HG02759 (cell line): ENCODE data around the gene DCN.
"Not testable (repeated sequence)": the region's sequence is repeated elsewhere in the genome, so short reads cannot be mapped to it uniquely, and the experiment has no call there.

Experiments
- ATAC-seq: cut with Tn5 transposase; IDR thresholded peaks from one replicate; pipeline ENCODE4 v1.9.1; 2021; ENCODE audit warnings: mild to moderate bottlenecking, moderate library complexity; ENCODE audit not compliant: unreplicated experiment

The DCN gene, protein sequence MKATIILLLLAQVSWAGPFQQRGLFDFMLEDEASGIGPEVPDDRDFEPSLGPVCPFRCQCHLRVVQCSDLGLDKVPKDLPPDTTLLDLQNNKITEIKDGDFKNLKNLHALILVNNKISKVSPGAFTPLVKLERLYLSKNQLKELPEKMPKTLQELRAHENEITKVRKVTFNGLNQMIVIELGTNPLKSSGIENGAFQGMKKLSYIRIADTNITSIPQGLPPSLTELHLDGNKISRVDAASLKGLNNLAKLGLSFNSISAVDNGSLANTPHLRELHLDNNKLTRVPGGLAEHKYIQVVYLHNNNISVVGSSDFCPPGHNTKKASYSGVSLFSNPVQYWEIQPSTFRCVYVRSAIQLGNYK

DNA sequence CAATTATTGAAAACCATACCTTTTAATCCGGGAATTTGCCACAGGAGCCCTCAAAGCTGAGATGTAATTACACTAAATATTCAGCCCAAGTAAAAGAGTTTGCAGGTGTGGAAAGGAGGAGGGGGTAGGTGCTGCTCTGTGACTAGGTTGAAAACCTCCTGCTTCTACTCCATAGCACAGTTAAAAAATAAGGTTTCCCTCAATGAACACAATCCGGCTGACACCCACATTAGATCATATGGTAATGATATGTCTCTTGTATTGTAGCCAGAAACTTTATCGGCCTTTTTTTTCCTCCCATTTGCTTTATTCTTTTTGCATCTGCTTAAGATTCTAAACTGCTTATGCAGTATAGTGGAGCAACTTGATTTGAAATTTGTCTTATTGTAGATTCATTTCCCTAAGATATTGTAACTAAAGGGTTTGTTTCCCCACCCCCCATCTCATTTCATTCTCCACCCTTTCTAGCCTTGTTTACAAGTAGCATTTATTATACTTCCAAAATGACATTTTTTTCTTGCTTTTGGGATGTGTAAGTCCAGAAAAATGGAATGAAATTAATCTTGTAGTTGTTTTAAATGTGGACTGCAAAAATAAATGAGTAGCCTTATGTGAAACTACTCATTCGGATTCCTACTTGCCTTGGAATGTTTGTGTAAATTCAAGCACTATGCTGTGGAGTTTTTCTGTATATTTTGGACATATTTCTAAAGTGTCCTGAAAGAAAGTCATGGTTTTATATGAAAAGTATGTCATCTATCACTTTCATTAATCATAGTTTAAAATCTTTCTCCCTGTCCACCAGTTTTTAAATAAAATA, at the start of gene DCN:
DCN (minus strand) TSS at position 182 of the 820 bp plus-strand sequence. CDS start 4,265 bp downstream, outside the sequence.
- ATAC-seq, result no peak

DNA sequence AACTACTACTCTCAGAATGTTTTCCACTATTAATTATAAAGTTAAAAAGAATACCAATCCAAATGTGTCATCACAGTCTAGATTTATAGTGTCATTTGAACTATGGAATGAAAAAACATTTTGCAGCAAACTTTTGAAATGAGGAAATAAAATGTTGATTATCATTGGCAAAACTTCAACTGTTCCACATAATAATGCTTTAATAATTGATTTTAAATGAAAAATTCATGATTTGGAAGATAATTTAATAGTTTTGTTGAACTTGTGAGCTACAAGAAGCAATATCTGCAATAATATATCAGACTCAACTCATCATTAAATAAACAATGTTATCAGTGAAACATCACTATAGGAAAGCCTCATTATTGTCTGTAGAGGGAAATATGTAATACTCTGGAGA, 48.2 kb upstream of the DCN start:
- ATAC-seq, result no peak

DNA sequence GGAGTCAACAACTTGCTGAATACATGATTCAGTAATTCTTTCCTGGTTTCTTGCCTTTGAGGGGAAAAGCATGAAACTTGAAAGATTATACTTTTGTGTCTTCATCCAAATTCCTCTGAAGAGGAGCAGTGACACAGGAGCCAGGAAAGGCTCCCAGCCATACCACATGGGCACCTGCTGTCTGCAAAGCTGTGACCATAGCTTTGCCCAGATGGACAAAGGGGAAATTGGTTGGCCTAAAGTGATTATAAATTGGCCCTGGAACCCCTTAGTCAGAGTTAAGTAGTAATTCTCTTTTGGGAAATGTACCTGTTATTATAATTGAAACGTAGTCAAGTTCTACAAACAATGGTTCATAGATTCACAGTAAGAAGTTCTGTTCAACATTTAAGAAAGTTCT, 44.3 kb upstream of the DCN start:
- no peak for ATAC-seq

DNA sequence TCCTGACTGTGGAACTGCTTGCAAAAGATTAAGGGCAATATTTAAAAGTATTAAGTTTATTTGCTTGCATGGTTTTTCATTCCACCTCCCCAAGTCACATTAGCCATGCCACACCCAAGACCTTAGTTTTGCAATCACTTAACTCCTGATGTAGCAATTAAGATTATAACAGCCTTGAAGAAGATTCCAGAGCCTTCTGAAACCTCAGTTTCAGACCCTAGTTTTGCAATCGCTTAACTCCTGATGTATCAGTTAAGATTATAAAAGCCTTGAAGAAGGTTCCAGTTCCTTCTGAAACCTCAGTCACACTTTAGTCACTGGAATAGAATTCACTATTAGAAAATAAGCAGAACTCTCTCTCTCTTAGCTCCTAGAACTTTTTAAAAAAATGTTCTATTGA, 42.7 kb upstream of the DCN start:
- no peak for ATAC-seq

DNA sequence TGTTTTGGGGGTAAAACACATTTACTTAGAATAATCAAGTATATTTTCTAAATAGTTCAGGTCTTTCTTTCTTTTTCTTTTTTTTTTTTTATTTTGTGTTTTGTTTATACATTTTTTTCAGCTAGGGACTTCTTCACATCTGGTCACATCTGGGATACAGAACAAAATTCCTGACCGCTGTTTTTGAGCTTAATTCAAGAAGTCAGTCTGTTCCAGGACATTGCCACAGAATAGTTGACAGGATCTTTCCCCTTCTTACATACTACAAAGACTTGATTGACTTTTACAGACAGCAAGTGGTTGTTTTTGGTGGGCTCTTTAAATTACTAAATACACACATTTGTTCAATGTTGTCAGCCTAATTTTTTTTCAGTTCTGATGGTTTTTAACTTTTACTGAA, 41.8 kb upstream of the DCN start:
- ATAC-seq, result no peak

DNA sequence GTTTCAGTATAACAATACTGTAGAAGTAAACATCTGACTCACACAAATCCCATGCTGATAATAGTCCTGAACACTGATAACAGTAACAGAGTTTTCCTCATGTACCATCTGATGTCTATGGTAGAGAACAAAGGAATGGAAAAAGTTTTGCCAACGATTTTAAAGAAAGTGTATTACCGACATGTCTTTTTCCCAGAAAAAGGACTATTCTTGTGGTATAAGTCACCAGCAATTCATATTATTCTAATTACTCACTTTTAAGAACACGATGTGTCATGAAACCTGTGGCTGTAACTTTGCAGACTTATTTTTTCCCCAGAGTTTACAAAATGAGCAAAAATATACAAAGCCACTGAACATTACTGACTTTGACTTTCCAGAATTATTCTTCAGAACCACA, 40.1 kb upstream of the DCN start:
- ATAC-seq, result no peak

DNA sequence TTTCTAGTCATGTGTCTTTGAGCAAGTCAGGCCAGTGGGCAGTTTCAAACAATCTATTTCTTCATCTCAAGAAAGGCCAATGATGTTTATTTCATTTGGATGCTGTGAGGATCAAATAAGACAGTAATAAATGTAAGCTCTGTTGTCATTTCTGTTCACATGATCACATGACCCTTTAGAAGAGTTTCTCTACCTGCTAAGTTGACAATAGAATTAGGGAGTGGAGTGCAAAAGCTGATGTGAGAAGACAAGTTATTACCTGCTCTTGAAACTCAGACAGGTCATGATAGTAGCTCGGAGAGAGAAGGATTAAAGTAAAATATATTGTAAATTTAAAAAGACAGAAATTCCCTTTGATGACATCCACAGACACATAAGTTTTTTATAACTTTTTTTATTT, 37.3 kb upstream of the DCN start:
- ATAC-seq, result no peak

DNA sequence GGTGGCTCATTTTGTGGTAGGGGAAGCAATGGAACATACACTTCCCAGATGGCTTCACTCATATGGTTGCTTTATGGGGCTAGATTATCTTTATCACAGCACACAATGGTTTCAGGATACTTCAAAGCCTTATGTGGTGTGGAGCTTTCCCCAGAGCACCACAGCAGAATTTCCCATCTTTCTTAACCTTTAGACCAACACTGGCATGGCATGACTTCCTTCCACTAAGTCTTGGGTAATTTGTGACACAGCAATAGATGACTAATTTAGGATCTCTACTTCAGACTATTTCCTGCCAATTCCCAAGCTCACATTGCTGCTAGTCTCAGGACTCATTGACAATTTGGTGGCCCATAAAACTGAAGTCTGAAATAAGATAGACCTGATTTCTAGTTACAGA, 36.9 kb upstream of the DCN start:
- ATAC-seq, result no peak

DNA sequence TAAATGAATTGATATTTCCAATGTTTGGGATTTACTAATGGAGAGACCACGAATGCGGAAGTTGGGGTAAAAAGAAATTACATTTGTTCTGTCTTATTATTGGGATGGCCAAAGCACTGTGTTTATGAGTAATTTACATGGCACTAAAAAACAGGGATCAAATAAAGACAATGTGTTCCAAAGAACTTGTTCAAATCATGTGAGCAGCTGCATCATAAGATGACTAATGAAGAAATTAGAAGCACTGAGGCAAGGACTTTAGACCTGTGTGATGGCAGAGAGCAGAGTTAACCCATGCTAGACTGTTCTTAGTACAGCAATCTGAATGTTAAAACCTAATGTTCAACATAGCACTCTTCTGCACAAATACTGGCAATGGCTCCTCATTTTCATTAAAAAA, 34.3 kb upstream of the DCN start:
- no peak for ATAC-seq

DNA sequence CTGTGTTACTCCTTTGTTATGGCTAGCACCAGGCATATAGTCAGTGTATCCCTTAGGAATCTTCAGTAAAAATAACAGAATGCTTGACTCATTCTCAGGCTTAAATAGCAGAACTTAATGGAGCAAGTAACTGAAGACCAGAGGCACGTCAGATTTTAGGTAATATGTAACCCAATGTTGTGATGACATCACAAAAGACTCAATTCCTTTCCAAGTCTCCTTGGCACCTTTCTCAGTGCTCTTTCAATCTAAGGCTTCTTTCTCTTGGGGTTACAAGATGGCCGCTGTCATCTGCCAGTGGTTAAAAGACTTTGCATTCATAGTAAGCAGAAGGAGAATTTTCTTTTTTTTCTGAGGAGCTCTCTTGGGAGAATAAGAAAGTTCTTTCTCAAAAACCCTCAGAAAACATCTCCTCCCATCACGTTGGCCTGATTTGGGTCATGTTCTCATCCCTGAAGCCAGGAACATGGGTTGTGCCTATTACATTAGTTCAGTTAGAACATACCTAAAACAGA, 33.4 kb upstream of the DCN start:
- ATAC-seq, result no peak

DNA sequence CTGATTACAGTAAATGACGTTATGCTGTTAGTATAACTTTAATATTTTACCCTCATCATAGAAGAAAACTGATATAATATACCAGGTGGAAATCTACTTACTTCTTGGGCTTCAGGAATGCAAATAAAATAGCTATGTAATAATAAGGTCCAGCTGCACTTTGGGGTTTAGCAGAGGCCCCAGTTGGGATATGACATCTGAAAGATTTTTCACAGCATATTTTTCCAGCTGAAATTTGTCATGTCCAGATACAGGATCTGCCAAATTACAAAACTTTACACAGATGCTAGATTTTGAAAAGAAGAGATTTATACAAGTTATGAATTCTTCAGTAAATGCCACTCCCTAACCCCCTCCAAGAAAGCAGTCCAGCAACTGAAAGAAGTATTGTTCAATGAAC, 29.2 kb upstream of the DCN start:
- ATAC-seq, result no peak

DNA sequence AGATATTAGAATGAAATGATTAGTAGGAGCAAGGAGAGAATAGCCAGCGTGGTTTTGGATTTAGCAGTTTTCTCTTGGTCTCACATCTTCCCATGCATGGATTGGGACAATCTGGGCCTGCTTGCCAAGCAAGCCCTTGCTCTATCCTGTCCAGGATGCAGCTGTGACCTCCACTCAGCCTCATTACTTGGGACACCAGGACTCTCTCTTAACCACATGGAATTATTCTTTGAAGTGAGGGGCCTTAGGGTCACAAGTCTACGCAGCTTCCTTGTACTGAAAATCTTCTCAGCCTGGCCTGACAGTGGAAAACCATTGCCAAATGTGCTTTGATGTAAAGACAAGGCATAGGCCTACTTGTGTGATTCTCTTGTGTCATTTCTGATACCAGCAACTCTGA, 28.0 kb upstream of the DCN start:
- ATAC-seq, result no peak

DNA sequence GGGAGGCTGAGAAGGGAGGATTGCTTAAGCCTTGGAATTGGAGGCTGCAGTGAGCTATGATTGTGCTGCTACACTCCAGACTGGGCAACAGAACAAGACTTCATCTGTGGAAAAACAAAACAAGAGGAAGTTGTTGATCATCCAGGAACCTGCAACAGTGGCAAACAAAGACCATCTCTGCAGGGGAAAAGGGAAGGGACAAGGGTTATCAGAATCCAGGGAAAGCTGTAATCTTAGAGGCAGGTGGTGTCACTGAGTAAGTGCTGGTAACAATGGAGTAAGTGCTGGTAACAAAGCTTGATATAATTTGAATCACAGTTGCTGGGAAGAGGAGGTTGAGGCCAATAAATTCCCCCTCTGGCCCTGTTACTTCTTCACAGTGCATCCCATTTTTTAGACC, 27.5 kb upstream of the DCN start:
- no peak for ATAC-seq

DNA sequence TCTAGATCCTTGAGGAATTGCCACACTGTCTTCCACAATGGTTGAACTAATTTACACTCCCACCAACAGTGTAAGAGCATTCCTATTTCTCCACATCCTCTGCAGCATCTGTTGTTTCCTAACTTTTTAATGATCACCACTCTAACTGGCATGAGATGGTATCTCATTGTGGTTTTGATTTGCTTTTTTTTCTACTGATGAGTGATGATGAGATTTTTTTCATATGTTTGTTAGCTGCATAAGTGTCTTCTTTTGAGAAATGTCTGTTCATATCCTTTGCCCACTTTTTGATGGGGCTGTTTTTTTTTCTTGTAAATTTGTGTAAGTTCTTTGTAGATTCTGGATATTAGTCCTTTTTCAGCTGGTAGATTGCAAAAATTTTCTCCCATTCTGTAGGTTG, 24.7 kb upstream of the DCN start:
- not testable (repeated sequence) for ATAC-seq

DNA sequence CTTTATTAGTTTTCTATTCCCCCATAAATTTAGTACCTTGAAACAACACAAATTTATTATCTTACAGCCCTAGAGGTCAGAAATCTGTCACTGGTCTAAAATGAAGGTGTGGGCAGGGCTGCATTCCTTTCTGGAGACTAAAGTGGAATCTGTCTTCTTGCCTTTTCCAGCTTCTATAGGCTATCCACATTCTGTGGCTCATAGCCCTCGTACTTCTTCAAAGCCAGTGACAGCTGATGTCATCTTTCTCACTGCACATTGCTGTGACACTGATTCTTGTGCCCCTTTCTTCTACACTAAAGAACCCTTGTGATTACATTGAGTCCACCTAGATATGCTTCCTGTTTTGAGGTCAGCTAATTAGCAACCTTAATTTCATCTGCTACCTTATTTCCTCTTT, 23.2 kb upstream of the DCN start:
- no peak for ATAC-seq

DNA sequence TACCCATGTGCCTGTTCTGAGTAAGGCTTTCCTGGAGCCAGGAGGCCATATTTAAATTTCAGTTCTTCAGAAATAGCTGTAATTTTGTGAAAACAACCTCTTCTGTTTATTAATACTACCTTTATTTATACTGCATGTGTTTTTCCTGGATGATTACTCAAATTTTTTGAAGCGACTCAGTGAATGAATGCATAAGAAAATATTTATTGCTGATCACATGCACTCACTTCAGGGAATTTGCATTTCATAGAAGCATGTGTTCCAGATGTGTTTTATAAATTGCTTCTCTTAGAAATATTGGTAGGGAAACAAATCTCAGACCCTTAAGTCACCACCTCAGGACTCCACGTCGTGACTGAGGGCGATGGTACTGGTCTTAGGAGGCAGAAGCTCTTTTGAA, 21.8 kb upstream of the DCN start:
- no peak for ATAC-seq

DNA sequence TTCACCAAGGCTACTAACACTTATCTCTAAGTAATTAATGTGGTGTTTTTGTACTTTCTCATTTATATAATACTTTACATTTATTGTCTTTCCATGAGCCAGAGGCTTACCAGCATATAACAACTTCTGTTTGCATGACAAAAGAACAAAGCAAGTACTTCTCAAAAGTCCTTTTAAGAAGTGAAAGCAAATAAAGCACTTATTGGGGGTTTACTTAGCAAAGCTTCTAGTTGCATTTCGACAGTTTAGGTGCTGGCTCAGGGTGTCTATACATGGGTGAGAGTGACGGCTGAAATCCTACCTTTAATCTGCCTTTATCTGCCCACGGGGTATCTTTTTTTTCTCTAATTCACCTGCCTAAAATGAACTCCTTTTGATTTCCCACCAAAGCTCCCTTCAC, 21.0 kb upstream of the DCN start:
- ATAC-seq, result no peak

DNA sequence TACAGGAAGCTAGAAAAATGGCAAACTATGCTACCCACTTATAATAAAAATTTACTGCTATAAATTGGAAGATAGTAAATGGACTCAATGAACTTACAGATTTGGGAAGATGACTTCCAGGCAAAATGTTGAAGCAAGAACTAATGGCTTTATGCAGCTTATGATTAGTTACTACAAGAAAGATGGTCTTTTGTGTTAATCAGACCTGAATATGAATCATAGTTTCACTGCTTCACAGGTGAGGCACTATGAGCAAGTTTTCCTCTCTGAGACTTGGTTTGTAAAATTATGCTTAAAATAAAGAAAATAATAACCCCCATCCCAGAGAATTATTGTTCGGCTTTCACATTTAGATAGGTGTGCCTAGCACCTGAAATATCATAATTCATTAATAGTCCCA, 19.8 kb upstream of the DCN start:
- ATAC-seq, result no peak

DNA sequence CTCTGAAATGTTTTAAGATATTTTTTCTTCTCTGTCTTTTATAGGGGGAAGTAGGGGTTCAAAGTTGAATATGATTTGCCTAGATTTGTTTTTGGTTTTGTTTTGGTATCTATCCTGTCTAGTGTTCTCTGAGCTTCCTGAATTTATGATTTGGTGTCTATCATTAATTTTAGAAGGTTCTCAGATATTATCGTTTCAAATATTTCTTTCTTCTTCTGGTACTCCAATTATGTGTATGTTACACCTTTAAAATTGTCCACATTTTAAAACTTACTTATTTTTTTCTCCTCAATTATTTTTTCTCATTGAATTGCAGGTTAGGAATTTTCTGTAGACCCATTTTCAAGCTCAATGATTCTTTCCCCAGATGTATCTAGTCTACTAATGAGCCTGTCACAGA, 13.8 kb upstream of the DCN start:
- no peak for ATAC-seq

DNA sequence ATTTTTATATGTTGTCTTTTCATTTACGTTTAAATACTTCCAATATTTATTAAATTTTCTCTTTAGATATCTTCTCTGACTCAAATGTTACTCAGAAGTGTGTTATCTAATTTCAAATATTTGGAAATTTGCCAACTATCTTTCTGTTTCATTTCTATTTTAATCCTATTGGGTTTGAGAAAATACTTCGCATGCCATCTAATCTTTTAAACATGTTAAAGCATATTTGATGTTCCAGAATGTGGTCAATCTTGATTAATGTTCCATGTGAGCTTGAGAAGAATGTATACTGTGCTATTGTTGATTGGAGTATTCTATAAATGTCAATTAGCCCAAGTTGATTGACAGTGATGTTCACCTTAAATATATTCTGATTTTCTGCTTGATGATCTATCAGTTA, 11.9 kb upstream of the DCN start:
- ATAC-seq, result no peak

DNA sequence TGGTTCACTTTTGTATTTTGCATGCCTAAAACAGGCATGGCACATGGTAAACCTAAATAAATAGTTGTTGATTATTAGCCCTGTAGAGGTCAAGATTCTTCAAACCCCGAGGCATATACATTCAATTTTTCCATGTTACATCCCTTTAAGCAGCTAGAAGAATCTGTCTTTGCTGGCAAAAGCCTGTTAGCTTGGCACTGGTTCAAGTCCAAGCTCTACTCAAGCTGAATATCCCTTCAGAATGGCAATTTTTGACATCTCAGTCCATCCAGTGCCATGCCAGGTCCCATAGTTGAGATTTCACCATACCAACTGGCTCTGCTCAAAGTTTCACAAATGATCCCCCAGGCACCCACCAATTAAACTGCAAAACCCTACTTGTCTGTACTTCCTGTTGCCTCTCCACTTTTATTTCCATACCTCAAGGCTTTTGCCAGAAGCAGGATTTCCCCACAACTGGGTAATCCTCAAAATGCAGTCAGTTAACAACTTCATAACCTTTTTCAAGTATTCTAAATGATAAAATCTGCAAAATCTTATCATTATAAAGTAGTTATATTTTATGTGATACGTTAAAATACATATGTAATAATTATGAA, 9.0 kb upstream of the DCN start:
- ATAC-seq, result no peak

DNA sequence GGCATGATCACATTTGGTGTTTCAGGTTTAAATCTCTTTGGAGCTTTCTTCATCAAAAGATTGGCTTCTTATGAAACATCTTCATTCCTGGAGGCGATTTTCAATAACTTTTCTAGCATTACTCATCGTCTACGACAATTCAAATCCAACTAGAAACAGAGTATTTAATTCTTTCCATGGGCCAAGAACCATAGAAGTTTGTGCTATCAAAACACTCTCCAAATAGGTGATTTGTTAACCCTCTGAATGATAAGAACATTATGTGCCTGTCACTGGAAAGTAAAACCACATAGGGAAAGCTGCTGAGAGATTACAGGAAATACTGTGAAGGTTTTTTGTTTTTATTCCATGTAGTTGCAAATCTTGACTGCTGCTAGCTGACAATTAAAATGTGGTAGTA, 6.9 kb upstream of the DCN start:
- no peak for ATAC-seq
